NK-92 (cell line): ENCODE data around the gene ZNF442.
"Not testable (repeated sequence)": the region's sequence is repeated elsewhere in the genome, so short reads cannot be mapped to it uniquely, and the experiment has no call there.

Experiments used
- DNase-seq: peaks from one replicate; lab custom pipeline; 2025; ENCODE audit not compliant: unreplicated experiment; lab: John Stamatoyannopoulos, UW

ZNF442 gene

GRCh38 chr19:12365236-12366162 is at the start of gene ZNF442:
TSS of gene ZNF442 (minus strand) at chr19:12365683. CDS start at chr19:12363631, 2,052 bp downstream.
- no peak for DNase-seq

- no peak for DNase-seq
Measured at GRCh38 chr19:12411893-12412292, 46.4 kb upstream of the ZNF442 start.

- DNase-seq, result no peak
Measured at GRCh38 chr19:12400633-12401502, 35.4 kb upstream of the ZNF442 start, which contains the start of gene ZNF799. TSS of gene ZNF799 (minus strand) at chr19:12401271. CDS start at chr19:12401070, 201 bp downstream.

- not testable (repeated sequence) for DNase-seq
Measured at GRCh38 chr19:12399901-12400632, 34.6 kb upstream of the ZNF442 start.

- not testable (repeated sequence) for DNase-seq
Measured at GRCh38 chr19:12391148-12391547, 25.7 kb upstream of the ZNF442 start.

- not testable (repeated sequence) for DNase-seq
Measured at GRCh38 chr19:12386365-12386764, 20.9 kb upstream of the ZNF442 start.

GRCh38 chr19:12380444-12380737 is 14.9 kb upstream of the ZNF442 start:
- DNase-seq, result no peak

GRCh38 chr19:12379732-12380443 is 14.4 kb upstream of the ZNF442 start:
- DNase-seq, result no peak

GRCh38 chr19:12374026-12374425 is 8.5 kb upstream of the ZNF442 start:
- DNase-seq, result no peak

- DNase-seq, result no peak
Measured at GRCh38 chr19:12364391-12365235, 870 bp downstream of the ZNF442 start.

GRCh38 chr19:12362236-12362635 is 3.2 kb downstream of the ZNF442 start:
- not testable (repeated sequence) for DNase-seq

- no peak for DNase-seq
Measured at GRCh38 chr19:12353375-12353774, 12.1 kb downstream of the ZNF442 start.

- DNase-seq, result no peak
Measured at GRCh38 chr19:12350890-12351197, 14.6 kb downstream of the ZNF442 start.

- no peak for DNase-seq
Measured at GRCh38 chr19:12350185-12350889, 15.1 kb downstream of the ZNF442 start.

- DNase-seq, result no peak
Measured at GRCh38 chr19:12346896-12347295, 18.6 kb downstream of the ZNF442 start.

GRCh38 chr19:12345197-12345596 is 20.3 kb downstream of the ZNF442 start:
- no peak for DNase-seq

GRCh38 chr19:12333162-12334159 is 32.0 kb downstream of the ZNF442 start, which contains the start of gene ZNF563:
TSS of gene ZNF563 (minus strand) at chr19:12333633. CDS start at chr19:12333482, 151 bp downstream.
- peak; percentile 65 for DNase-seq
